ENCODE results near the gene NPTX1. TPM values are rescaled to one million over a fixed set of nuclear protein-coding genes. Genes with fewer than 3 reads are reported as not detected.

The NPTX1 gene
- total and polyA plus RNA-seq, 3 experiments from 2014 or later, result 0.93 to 1.2 TPM; not detected in 1

DNA sequence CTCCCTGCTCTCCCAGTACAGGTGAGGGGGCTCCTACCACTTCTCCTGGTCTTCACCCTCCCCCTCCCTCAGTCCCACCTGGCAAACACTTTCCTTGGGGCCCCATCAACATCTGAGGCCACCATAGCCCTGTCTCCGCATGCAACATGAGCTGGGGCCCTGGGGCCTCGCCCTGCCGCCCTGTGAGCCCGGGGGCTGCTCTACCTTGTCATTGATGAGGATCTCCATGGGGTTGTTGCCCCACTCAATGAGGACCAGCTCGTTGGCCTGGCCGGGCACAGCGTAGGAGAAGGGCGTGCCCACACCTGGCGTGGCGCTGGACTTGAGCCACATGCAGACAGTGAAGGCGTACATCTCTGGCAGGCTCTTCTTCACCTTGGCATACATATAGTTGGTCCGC lies 3.4 kb downstream of the NPTX1 start:
- H3K9me3 Mint-ChIP-seq, result no peaks in the 10 kb centered on the region
- peak overlapping the region in 1 of 8 donors; percentile 62 for H3K27ac Mint-ChIP-seq
- DNase-seq, result no peak
- H3K36me3 Mint-ChIP-seq, result no peaks in the 10 kb centered on the region
- Histone ChIP-seq H3K9me3 (ENCODE audit: low read length) (no peaks in the 10 kb centered on the region), H3K4me3 (ENCODE audit: low read length) (no peak overlapping the region), H3K36me3 (ENCODE audit: insufficient read depth, low read length) (no peaks in the 10 kb centered on the region), H3K27ac (ENCODE audit: low read depth, low read length) (no peak overlapping the region), H3K27me3 (ENCODE audit: insufficient read depth, low read length, poor library complexity, severe bottlenecking) (peaks cover 48% of the 10 kb centered on the region), H3K4me1 (ENCODE audit: insufficient read depth, low read length) (peaks cover 28% of the 10 kb centered on the region)
- ChIA-PET CTCF (no interaction called here), POLR2A (no interaction called here)
- no peak overlapping the region for H3K4me3 Mint-ChIP-seq
- peaks cover 51 to 66% of the 10 kb centered on the region in 2 donors for H3K27me3 Mint-ChIP-seq
- peaks cover 20 to 27% (median 25%) of the 10 kb centered on the region in 3 donors for H3K4me1 Mint-ChIP-seq

DNA sequence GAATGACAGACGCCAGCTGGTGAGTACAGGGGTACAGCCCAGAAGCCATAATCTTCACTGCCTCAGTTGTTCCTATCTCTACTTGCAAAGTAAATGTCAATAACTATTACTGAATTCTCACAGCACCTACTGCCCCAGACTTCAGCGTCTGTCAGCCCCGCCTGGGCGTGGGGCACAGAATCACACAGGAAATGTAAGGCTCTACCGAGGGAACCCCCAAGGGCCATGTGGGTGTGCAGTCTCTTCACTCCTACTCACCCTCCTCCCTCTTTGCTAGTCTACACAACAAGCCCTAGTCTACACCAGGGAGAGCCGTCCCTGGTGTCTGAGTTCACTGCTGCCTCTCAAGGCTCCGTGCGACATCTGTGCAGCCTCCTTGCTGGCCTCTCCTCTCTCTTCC lies 4.5 kb downstream of the NPTX1 start:
- peak overlapping the region in 4 of 8 donors; percentile 23 to 87 (median 34) for H3K27ac Mint-ChIP-seq
- peaks cover 20 to 27% (median 25%) of the 10 kb centered on the region in 3 donors for H3K4me1 Mint-ChIP-seq
- H3K27me3 Mint-ChIP-seq, result peaks cover 59 to 77% of the 10 kb centered on the region in 2 donors
- peak overlapping the region in 2 of 7 donors; percentile 6 to 17 for H3K4me3 Mint-ChIP-seq
- no peaks in the 10 kb centered on the region for H3K9me3 Mint-ChIP-seq
- H3K4me3 ChIP-seq (ENCODE audit: low read length), result no peak overlapping the region
- peaks cover 19% of the 10 kb centered on the region for H3K4me1 ChIP-seq (ENCODE audit: insufficient read depth, low read length)
- CTCF ChIA-PET, result no interaction called here
- POLR2A ChIA-PET, result no interaction called here
- H3K27me3 ChIP-seq (ENCODE audit: insufficient read depth, low read length, poor library complexity, severe bottlenecking), result peaks cover 47% of the 10 kb centered on the region
- DNase-seq, result peak in 3 of 5 donors; percentile 27 to 47 (median 32)
- H3K9me3 ChIP-seq (ENCODE audit: low read length), result no peaks in the 10 kb centered on the region
- H3K27ac ChIP-seq (ENCODE audit: low read depth, low read length), result no peak overlapping the region
- no peaks in the 10 kb centered on the region for H3K36me3 Mint-ChIP-seq
- H3K36me3 ChIP-seq (ENCODE audit: insufficient read depth, low read length), result no peaks in the 10 kb centered on the region

DNA sequence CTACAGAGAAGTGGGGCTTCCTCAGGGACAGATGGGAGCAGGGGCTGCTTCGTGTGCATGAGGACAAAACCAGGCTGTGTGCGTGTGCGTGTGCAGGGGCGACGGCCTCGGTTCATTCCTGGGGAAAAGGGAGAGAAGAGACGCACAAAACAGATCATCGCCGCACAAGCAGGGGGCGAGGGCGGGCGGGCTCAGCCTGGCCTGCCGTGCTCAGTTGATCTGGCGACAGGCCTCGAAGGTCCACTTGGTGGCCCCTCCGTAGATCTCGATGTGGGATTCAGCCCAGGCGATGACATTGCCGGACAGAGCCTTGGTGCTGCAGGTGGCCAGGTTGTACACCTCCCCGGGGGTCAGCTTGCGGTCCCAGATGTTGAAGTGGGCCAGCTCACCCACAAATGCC lies 5.8 kb downstream of the NPTX1 start:
- ChIA-PET POLR2A (no interaction called here), CTCF (no interaction called here)

DNA sequence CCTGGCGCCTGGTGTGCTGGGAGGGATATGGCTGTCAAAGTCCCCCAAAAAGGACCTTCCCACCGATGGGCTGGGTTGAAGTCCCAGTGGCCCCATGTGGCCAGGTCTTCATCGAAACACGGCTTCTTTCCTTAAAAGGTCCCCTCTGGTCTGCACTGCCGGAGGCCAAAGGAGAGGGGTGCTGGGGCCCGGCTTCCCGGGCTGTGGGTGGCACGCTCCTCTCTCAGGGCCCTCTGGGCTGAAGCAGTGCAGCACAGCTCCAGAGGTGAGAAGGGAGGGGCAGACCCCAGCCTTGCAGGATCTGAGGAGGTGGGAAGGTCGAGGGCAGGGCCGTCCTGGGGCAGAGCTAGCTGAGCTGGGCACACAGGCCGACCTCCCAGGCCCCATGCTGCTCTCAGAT lies 6.7 kb downstream of the NPTX1 start:
- Histone ChIP-seq H3K27me3 (ENCODE audit: insufficient read depth, low read length, poor library complexity, severe bottlenecking) (peaks cover 38% of the 10 kb centered on the region), H3K27ac (ENCODE audit: low read depth, low read length) (no peak overlapping the region), H3K4me1 (ENCODE audit: insufficient read depth, low read length) (peaks cover 8% of the 10 kb centered on the region), H3K36me3 (ENCODE audit: insufficient read depth, low read length) (no peaks in the 10 kb centered on the region), H3K4me3 (ENCODE audit: low read length) (no peak overlapping the region), H3K9me3 (ENCODE audit: low read length) (no peaks in the 10 kb centered on the region)
- ChIA-PET POLR2A (no interaction called here), CTCF (interaction anchor here (1.0 kb wide), 1 partner anchor 11 kb away, joined by 3 read pairs; no protein-coding TSS in a partner anchor)
- Mint-ChIP-seq H3K4me3 (no peak overlapping the region), H3K4me1 (peaks cover 12 to 18% (median 18%) of the 10 kb centered on the region in 3 donors), H3K27me3 (peaks cover 55 to 84% of the 10 kb centered on the region in 2 donors), H3K36me3 (no peaks in the 10 kb centered on the region), H3K27ac (no peak overlapping the region), H3K9me3 (no peaks in the 10 kb centered on the region)
- no peak for DNase-seq

More for the DNA sequence above, 5.8 kb downstream of the NPTX1 start:
- Mint-ChIP-seq H3K27ac (peak overlapping the region in 1 of 8 donors; percentile 9), H3K4me1 (peaks cover 20 to 27% (median 25%) of the 10 kb centered on the region in 3 donors), H3K9me3 (no peaks in the 10 kb centered on the region), H3K4me3 (peak overlapping the region in 1 of 7 donors; percentile 65), H3K36me3 (no peaks in the 10 kb centered on the region), H3K27me3 (peaks cover 60 to 86% of the 10 kb centered on the region in 2 donors)
- peaks cover 45% of the 10 kb centered on the region for H3K27me3 ChIP-seq (ENCODE audit: insufficient read depth, low read length, poor library complexity, severe bottlenecking)
- H3K4me3 ChIP-seq (ENCODE audit: low read length), result no peak overlapping the region
- H3K36me3 ChIP-seq (ENCODE audit: insufficient read depth, low read length), result no peaks in the 10 kb centered on the region
- no peaks in the 10 kb centered on the region for H3K9me3 ChIP-seq (ENCODE audit: low read length)
- peaks cover 17% of the 10 kb centered on the region for H3K4me1 ChIP-seq (ENCODE audit: insufficient read depth, low read length)
- no peak for DNase-seq
- H3K27ac ChIP-seq (ENCODE audit: low read depth, low read length), result no peak overlapping the region

DNA sequence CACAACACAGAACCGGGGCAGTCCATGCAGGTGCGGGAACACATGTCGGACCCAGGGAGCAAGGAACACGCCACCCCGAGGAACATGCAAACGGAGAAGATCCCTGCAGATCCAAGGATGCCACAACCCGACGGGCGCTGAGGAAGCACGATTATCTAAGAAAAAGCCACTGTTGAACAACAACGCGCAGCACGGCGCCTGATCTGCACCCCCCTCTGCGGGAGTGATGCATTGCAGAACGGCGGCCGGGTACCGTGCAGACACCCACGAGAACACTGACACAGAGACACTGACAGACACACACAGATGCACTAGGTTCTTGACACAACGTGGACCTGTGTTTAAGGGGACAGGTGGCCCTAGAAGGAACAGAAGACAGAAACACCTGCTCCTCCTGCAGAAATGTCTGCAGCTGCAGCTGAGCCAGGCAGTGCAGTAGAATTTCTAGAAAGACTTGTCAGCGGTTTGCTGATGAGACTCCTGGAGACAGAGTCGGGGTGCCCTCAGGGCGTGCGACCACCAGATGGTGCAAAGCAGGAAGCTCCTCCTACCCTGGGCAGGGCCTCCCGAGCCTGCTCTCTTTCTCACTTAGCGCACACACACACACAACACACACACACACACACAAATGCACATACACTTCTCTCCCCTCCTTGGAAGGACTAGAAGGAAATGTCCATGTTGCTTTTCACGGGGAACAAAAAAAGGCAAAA lies 7.5 kb downstream of the NPTX1 start:
- POLR2A ChIA-PET, result no interaction called here
- Mint-ChIP-seq H3K4me1 (peaks cover 11 to 13% (median 11%) of the 10 kb centered on the region in 3 donors), H3K9me3 (no peaks in the 10 kb centered on the region), H3K27ac (no peak overlapping the region), H3K36me3 (no peaks in the 10 kb centered on the region), H3K27me3 (peaks cover 49 to 78% of the 10 kb centered on the region in 2 donors), H3K4me3 (peak overlapping the region in 1 of 7 donors; percentile 15)
- Histone ChIP-seq H3K4me1 (ENCODE audit: insufficient read depth, low read length) (peaks cover 5% of the 10 kb centered on the region), H3K27ac (ENCODE audit: low read depth, low read length) (no peak overlapping the region), H3K36me3 (ENCODE audit: insufficient read depth, low read length) (no peaks in the 10 kb centered on the region), H3K27me3 (ENCODE audit: insufficient read depth, low read length, poor library complexity, severe bottlenecking) (peaks cover 34% of the 10 kb centered on the region), H3K4me3 (ENCODE audit: low read length) (no peak overlapping the region), H3K9me3 (ENCODE audit: low read length) (no peaks in the 10 kb centered on the region)
- DNase-seq, result no peak
- CTCF ChIA-PET, result interaction anchor here (1.0 kb wide), 1 partner anchor 12 kb away, joined by 3 read pairs; no protein-coding TSS in a partner anchor

DNA sequence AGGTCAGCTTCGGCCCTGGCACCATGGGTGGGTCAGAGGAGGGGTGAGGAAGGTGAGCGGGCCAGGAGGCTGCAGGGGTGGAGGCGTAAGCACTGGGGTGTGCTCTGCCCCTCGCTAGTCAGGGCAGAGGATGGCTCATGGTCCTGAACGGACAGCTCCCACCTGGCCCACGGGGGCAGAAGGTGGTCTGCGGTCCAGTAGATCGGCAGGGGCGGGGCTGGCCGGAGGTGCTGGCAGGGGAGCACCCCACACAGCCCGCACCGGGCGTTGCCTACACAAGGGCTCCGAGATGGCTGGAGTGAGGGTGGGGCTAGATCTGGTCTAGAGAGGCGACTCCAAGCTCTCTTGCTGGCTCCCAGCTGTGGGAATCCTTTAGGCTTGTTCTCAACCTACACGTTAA lies 8.2 kb downstream of the NPTX1 start:
- Mint-ChIP-seq H3K4me1 (peaks cover 11 to 13% (median 11%) of the 10 kb centered on the region in 3 donors), H3K4me3 (no peak overlapping the region), H3K36me3 (no peaks in the 10 kb centered on the region), H3K27ac (no peak overlapping the region), H3K9me3 (no peaks in the 10 kb centered on the region), H3K27me3 (peaks cover 46 to 74% of the 10 kb centered on the region in 2 donors)
- ChIA-PET POLR2A (no interaction called here), CTCF (no interaction called here)
- no peaks in the 10 kb centered on the region for H3K36me3 ChIP-seq (ENCODE audit: insufficient read depth, low read length)
- H3K27ac ChIP-seq (ENCODE audit: low read depth, low read length), result no peak overlapping the region
- peaks cover 27% of the 10 kb centered on the region for H3K27me3 ChIP-seq (ENCODE audit: insufficient read depth, low read length, poor library complexity, severe bottlenecking)
- DNase-seq, result no peak
- H3K9me3 ChIP-seq (ENCODE audit: low read length), result no peaks in the 10 kb centered on the region
- H3K4me3 ChIP-seq (ENCODE audit: low read length), result no peak overlapping the region
- peaks cover 5% of the 10 kb centered on the region for H3K4me1 ChIP-seq (ENCODE audit: insufficient read depth, low read length)

DNA sequence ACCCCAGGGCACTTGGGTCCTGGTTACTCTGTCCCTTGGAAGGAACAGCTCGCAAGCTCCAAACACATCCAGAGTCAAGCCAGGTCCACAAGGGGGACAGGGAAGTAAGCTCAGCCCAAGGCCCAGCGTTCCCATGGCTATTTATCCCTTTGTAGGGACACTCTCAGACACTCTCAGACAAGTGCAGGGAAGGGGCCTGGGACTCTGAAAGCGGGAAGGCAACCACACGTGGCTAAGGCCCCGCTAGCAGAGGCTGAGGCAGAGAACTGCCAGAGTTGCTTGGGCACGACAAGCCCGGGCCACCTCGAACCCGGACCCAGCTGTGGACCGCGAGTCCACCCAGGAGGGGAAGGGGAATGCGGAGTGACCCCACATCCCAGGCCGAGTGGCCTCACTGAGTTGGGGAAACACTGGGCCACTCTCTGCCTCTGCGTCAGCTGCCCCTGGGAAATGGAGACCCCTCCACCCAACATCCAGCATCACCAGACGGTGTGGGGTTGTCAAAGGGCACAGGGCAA lies 10.2 kb downstream of the NPTX1 start:
- Histone ChIP-seq H3K9me3 (ENCODE audit: low read length) (no peaks in the 10 kb centered on the region), H3K27me3 (ENCODE audit: insufficient read depth, low read length, poor library complexity, severe bottlenecking) (peaks cover 23% of the 10 kb centered on the region), H3K36me3 (ENCODE audit: insufficient read depth, low read length) (no peaks in the 10 kb centered on the region), H3K4me1 (ENCODE audit: insufficient read depth, low read length) (no peaks in the 10 kb centered on the region), H3K4me3 (ENCODE audit: low read length) (no peak overlapping the region), H3K27ac (ENCODE audit: low read depth, low read length) (no peak overlapping the region)
- H3K9me3 Mint-ChIP-seq, result no peaks in the 10 kb centered on the region
- DNase-seq, result no peak
- peaks cover 0 to 2% (median 0%) of the 10 kb centered on the region in 3 donors for H3K4me1 Mint-ChIP-seq
- ChIA-PET POLR2A (no interaction called here), CTCF (no interaction called here)
- H3K4me3 Mint-ChIP-seq, result no peak overlapping the region
- no peak overlapping the region for H3K27ac Mint-ChIP-seq
- peaks cover 29 to 55% of the 10 kb centered on the region in 2 donors for H3K27me3 Mint-ChIP-seq
- no peaks in the 10 kb centered on the region for H3K36me3 Mint-ChIP-seq

DNA sequence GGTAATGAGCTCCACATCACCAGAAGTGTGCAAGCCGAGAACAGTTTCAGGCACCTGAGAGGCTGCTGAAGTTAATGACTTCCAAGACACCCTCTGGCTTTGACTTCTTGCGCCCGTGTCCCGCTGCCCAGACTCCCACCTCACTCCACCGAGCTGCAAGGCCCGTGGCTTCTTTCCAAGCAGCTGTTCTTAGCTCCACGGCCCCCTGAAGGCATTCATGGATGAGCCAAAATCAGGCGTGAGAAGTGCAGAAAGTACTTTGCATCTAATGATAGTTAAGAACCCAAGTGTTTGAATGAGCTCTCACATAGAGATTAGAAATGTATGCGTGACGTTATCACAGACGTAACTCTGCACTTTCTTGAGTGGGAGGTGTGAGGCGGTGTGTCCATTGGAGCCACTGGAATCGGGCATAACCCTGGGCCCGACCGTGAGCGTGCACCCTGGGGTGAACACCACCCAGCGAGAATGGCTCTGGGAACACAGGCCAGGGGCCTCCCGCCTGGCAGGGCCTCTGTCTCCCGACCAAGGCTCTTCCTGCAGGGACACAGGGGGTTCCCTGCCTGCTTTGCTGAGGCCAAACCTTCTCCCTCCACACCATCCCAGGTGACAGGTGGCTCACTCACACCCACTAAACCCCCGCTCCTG lies 11.0 kb downstream of the NPTX1 start:
- Histone ChIP-seq H3K4me3 (ENCODE audit: low read length) (no peak overlapping the region), H3K4me1 (ENCODE audit: insufficient read depth, low read length) (no peaks in the 10 kb centered on the region), H3K9me3 (ENCODE audit: low read length) (no peaks in the 10 kb centered on the region), H3K27me3 (ENCODE audit: insufficient read depth, low read length, poor library complexity, severe bottlenecking) (peaks cover 23% of the 10 kb centered on the region), H3K36me3 (ENCODE audit: insufficient read depth, low read length) (no peaks in the 10 kb centered on the region), H3K27ac (ENCODE audit: low read depth, low read length) (no peak overlapping the region)
- Mint-ChIP-seq H3K27me3 (peaks cover 29 to 57% of the 10 kb centered on the region in 2 donors), H3K27ac (no peak overlapping the region), H3K4me3 (no peak overlapping the region), H3K36me3 (no peaks in the 10 kb centered on the region), H3K9me3 (no peaks in the 10 kb centered on the region), H3K4me1 (no peaks in the 10 kb centered on the region)
- CTCF ChIA-PET, result no interaction called here
- POLR2A ChIA-PET, result no interaction called here
- no peak for DNase-seq
